Fibroblast of pulmonary artery (primary cell): ENCODE results near the gene SLC9A3.

Source experiments
- DNase-seq: peaks from one replicate; pipeline ENCODE4 v3.0.0-alpha.2; 2010; ENCODE audit warnings: low read depth
- H3K4me3 ChIP-seq: replicated peaks from 2 replicates; pipeline ENCODE4 v1.5.1; 2011; ENCODE audit warnings: low read depth, mild to moderate bottlenecking, control low read depth, low read length, moderate library complexity
- CTCF ChIP-seq: IDR thresholded peaks from 2 replicates; pipeline ENCODE4 v1.5.1; 2011; ENCODE audit warnings: mild to moderate bottlenecking, control low read depth, low read length, inconsistent platforms; ENCODE audit errors: missing control alignments

SLC9A3 gene

DNA sequence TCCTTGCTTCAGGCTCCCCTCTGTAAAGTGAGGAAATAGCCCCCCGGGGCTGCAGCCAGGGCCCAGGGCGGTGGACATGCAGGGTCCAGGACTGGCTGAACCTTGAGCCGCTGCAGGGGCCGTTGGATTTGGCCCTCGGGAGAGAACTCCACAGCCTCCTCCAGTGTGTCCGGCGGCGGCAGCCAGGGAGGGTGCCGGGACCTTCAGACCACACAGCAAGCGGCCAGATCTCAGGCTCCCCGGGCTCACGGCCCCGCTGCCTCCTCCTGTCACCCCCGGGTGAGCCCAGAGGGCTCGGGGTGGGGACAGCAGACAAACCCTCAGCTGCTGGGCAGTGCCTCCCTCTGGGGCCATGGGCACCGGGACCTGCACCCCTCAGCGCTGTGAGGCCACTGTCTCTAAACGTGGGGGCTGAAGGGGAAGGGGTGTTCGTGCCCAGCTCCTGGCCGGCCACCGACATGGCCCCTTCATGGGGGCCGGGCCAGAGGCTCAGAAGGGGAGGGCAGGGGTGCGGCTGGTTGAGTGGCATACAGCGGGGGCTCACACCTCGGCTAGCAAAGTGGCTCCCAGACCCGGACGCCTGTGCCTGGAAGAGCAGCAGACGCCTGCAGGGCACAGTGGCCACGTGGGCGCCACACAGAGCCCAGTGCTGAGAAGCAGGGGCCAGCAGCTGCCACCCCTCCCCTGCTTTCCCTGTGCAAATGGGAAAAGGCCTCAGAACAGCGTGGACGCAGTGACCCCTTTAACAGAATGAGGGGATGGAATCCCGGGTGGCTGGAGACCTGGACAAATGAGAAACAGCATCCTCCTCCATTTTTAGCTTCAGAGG is 19.7 kb downstream of the SLC9A3 start:
- H3K4me3 ChIP-seq, result no peak overlapping the region
- TF ChIP-seq CTCF, result no peak
- DNase-seq, result no peak

DNA sequence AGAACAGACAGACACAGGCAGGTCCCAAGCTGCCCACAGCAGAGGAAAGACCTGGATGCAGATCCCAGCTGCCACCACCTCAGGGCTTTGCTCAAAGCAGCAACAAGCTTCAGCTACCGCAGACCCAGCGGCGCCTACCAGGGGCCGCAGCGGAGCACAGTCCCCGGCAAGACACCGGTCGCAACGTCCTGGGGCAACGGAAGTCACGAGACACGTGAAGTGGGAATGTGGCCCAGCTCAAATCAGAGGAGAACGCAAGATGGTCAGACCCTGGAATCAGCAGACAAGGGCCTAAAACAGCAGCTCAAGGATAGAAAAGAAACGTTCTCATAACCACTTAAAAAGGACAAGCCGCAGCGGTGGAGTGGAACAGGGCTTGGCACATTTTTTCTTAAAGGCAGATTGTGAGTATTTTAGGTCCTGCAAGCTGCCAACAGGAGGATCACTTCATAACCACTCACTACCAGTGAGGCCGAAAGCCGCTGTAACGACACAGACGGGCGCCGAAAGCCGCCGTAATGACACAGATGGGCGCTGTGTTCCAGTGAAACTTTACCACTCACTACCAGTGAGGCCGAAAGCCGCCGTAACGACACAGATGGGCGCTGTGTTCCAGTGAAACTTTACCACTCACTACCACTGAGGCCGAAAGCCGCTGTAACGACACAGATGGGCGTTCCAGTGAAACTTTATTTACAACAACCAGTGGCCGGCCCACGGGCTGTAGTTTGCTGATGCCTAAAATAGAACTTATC is 21.7 kb downstream of the SLC9A3 start:
- no peak for DNase-seq
- no peak for TF ChIP-seq CTCF
- H3K4me3 ChIP-seq, result no peak overlapping the region

- H3K4me3 ChIP-seq, result no peak overlapping the region
Observed at GRCh38 chr5:501831-502184, 22.4 kb downstream of the SLC9A3 start.

GRCh38 chr5:501105-501830 is 23.0 kb downstream of the SLC9A3 start:
- DNase-seq, result no peak
- no peak for TF ChIP-seq CTCF
- no peak overlapping the region for H3K4me3 ChIP-seq

More at GRCh38 chr5:501831-502184, 22.4 kb downstream of the SLC9A3 start:
- TF ChIP-seq CTCF, result no peak
- no peak for DNase-seq

DNA sequence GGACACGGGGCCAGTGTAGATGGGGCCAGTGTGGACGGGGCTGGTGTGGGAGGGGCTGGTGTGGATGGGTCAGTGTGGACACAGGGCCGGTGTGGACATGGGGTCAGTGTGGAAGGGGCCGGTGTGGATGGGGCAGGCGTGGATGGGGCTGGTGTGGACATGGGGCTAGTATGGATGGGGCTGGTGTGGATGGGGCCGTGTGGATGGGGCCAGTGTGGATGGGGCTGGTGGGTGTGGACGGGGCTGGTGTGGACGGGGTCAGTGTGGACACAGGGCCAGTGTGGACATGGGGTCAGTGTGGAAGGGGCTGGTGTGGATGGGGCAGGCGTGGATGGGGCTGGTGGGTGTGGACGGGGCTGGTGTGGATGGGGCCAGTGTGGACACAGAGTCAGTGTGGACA is 23.8 kb downstream of the SLC9A3 start:
- no peak overlapping the region for H3K4me3 ChIP-seq
- no peak for TF ChIP-seq CTCF
- no peak for DNase-seq

DNA sequence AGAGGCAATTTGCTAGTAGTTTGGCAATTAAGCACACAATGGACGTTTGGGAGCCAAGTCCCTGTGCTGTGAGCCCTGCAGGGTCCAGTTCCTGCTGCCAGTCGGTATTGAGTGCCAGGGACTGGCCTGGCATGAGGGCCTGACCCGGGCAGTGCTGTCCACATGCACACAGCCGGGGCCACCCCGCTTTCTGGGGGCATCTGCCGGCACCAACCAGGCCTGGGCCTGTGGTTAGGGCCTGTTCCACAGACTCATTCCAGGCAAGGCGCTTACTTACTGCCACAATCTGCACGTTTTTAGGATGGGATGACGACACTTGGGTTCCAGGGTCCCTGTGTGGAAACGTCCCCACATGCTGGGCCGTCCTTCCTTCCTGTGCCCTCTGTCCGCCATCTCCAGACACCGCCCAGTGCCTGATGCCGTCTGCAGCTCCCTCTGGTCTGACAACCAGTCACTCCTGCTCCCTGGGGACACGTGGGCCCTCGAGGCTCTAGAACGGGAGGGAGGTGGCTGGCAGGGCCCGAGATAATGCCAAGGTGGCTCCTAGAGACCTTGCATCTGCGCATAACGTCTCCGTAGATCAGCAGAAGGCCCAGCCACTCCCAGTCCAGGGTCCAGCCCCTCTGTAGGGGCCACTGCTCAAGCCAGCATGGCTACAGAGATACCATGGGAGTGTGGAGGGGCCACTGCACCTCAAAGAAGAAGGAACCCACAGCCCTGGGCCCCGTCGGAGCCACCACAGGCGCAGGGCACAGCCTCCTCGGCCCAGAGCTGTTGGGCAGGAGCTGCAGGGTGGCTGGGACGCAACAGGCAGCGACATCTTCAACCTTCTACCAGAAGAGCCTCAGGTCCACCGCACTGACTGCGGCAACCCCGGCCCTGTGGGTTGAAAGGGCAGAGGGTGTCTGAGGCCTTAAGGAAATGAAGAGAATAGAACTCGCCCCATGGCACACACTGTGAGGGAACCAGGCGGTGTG is 24.7 kb downstream of the SLC9A3 start:
- TF ChIP-seq CTCF, result no peak
- H3K4me3 ChIP-seq, result no peak overlapping the region
- DNase-seq, result no peak
